Testis (tissue), 3 donors: Measurements from ENCODE around the gene CYP1A1. TPM values are rescaled to one million over a fixed set of nuclear protein-coding genes. Genes with fewer than 3 reads are reported as not detected.

Source experiments
- DNase-seq: peaks from one replicate; pipeline ENCODE4 v3.0.0-alpha.2; 2019
- H3K27ac ChIP-seq, 2 donors: fragments of 200-600 bp; sonication (generic); one replicate each; pipeline ENCODE4 v1.5.1; 2019
- H3K27me3 ChIP-seq: fragments of 200-600 bp; sonication (generic); one replicate; pipeline ENCODE4 v1.5.1; 2019
- H3K36me3 ChIP-seq: fragments of 200-600 bp; sonication (generic); one replicate; pipeline ENCODE4 v1.5.1; 2017; ENCODE audit warnings: low read depth; ENCODE audit errors: missing control alignments
- H3K4me1 ChIP-seq: fragments of 200-600 bp; sonication (generic); one replicate; pipeline ENCODE4 v1.5.1; 2019
- H3K4me3 ChIP-seq, 2 donors: fragments of 200-600 bp; sonication (generic); one replicate each; pipeline ENCODE4 v1.5.1; 2017 to 2019
- H3K9me3 ChIP-seq: fragments of 200-600 bp; sonication (generic); one replicate; pipeline ENCODE4 v1.5.1; 2017
- POLR2A ChIP-seq: fragments of 450-650 bp; IDR thresholded peaks from one replicate; pipeline ENCODE4 v1.6.1; 2017; ENCODE audit warnings: antibody characterized with exemption, mild to moderate bottlenecking, moderate library complexity
- WGBS, 2 donors: methylation state at CpG; one replicate each; pipeline ENCODE4 v1.1.5; 2018; 5-methylcytosine and 5-hydroxymethylcytosine counted together
- intact Hi-C: fragments of 100-400 bp; cut with DNase I; formaldehyde crosslinking; loops from one replicate; pipeline ENCODE4 v1.15.1; 2023; ENCODE audit warnings: low total_unique reads
- polyA plus RNA-seq: library from polyadenylated mRNA; stranded (reverse); fragments of 350-450 nt; fragmentation: Illumina TruSeq; extraction: RNeasy Lipid Tissue Mini Kit (QIAGEN cat#74804); gene quantifications from one replicate; pipeline ENCODE4 v1.2.3, GENCODE V29; 2014; ENCODE audit warnings: low read depth, low replicate concordance; ENCODE audit not compliant: insufficient read depth
- total RNA-seq, 2 donors: library from RNA; depleted of rRNA; stranded (reverse); fragments of >200 nt; gene quantifications; one replicate each; pipeline ENCODE4 v1.2.3, GENCODE V29; 2016
- TF ChIP-seq, protein P1 (sequence below), 3 experiments: fragments of 450-650 bp in 2 of 3; fragments of 200-600 bp in 1 of 3; sonication (generic) in 1 of 3; IDR thresholded peaks; one replicate each; pipeline ENCODE4 v1.5.1; 2016 to 2019; ENCODE audit warnings: antibody characterized with exemption in 3 of 3, mild to moderate bottlenecking in 2 of 3, moderate library complexity in 1 of 3

The CYP1A1 gene
- total and polyA plus RNA-seq, 3 donors from 2014 or later, result 0.19 to 5.6 (median 0.31) TPM

DNA sequence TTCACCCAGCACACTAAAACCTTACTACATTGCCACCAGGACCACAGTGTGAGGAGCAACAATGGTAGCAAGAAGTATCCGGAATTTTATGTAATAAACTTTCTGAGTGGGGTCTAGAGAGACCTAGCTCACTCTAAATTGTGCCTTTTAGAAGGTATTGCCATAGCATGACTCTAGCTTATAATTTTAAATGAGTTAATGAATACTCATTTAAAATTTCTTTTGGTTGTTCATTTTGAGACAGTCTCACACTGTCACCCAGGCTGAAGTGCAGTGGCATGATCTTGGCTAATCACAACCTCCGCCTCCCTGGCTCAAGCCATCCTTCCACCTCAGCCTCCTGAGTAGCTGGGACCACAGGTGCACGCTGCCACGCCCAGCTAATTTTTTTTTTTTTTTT is 55.7 kb downstream of the CYP1A1 start:
- no peaks in the 10 kb centered on the region for H3K9me3 ChIP-seq
- H3K27ac ChIP-seq, result no peak overlapping the region
- no peaks in the 10 kb centered on the region for H3K27me3 ChIP-seq
- 93 to 95% methylated on average over 4 of the region's 4 CpGs for WGBS, 2 donors
- DNase-seq, result no peak
- intact Hi-C loops, result no loop called here
- TF ChIP-seq, protein P1, sequence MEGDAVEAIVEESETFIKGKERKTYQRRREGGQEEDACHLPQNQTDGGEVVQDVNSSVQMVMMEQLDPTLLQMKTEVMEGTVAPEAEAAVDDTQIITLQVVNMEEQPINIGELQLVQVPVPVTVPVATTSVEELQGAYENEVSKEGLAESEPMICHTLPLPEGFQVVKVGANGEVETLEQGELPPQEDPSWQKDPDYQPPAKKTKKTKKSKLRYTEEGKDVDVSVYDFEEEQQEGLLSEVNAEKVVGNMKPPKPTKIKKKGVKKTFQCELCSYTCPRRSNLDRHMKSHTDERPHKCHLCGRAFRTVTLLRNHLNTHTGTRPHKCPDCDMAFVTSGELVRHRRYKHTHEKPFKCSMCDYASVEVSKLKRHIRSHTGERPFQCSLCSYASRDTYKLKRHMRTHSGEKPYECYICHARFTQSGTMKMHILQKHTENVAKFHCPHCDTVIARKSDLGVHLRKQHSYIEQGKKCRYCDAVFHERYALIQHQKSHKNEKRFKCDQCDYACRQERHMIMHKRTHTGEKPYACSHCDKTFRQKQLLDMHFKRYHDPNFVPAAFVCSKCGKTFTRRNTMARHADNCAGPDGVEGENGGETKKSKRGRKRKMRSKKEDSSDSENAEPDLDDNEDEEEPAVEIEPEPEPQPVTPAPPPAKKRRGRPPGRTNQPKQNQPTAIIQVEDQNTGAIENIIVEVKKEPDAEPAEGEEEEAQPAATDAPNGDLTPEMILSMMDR (IDR thresholded peaks at IDR 0.05), result no peak
- TF ChIP-seq POLR2A, result no peak
- H3K4me3 ChIP-seq, result no peak overlapping the region
- H3K36me3 ChIP-seq, result no peaks in the 10 kb centered on the region
- H3K4me1 ChIP-seq, result no peaks in the 10 kb centered on the region

Other genes with a start within 250 kb of the CYP1A1 start
- gene ARID3B, start 184.3 kb downstream of the CYP1A1 start, total RNA-seq, result 10 to 100 TPM; 53.7 to 58.1 TPM
- gene ARID3B, start 184.3 kb downstream of the CYP1A1 start, polyA plus RNA-seq, result 50.3 TPM
- 100 to 1,000 TPM; 162 to 197 TPM for gene CLK3, start 109.7 kb downstream of the CYP1A1 start, total RNA-seq
- 137 TPM for gene CLK3, start 109.7 kb downstream of the CYP1A1 start, polyA plus RNA-seq
- gene EDC3, start 29.5 kb downstream of the CYP1A1 start, total RNA-seq, result 10 to 100 TPM; 53.8 to 56.5 TPM
- gene EDC3, start 29.5 kb downstream of the CYP1A1 start, polyA plus RNA-seq, result 96.0 TPM
- under 1 TPM; 0.12 to 0.31 TPM for gene CYP1A2, start 23.3 kb upstream of the CYP1A1 start, total RNA-seq
- gene CYP1A2, start 23.3 kb upstream of the CYP1A1 start, polyA plus RNA-seq, result not detected
- 10 to 100 TPM; 41.5 to 43.1 TPM for gene CSK, start 56.6 kb upstream of the CYP1A1 start, total RNA-seq
- 45.6 TPM for gene CSK, start 56.6 kb upstream of the CYP1A1 start, polyA plus RNA-seq
- gene LMAN1L, start 87.3 kb upstream of the CYP1A1 start, total RNA-seq, result 1 to 10 TPM; 4.3 to 4.6 TPM
- gene LMAN1L, start 87.3 kb upstream of the CYP1A1 start, polyA plus RNA-seq, result 2.2 TPM
- 1 to 10 TPM; 3.7 to 5.7 TPM for gene CPLX3, start 101.1 kb upstream of the CYP1A1 start, total RNA-seq
- 3.6 TPM for gene CPLX3, start 101.1 kb upstream of the CYP1A1 start, polyA plus RNA-seq
- gene ULK3, start 117.6 kb upstream of the CYP1A1 start, total RNA-seq, result 10 to 100 TPM; 68.2 to 78.5 TPM
- gene ULK3, start 117.6 kb upstream of the CYP1A1 start, polyA plus RNA-seq, result 27.0 TPM
- gene SCAMP2, start 147.8 kb upstream of the CYP1A1 start, total RNA-seq, result 100 to 1,000 TPM in 1 of 2 donors, 10 to 100 TPM in 1; 94.8 to 103 TPM
- gene SCAMP2, start 147.8 kb upstream of the CYP1A1 start, polyA plus RNA-seq, result 130 TPM
- gene MPI, start 164.5 kb upstream of the CYP1A1 start, total RNA-seq, result 10 to 100 TPM; 65.4 to 78.1 TPM
- 92.6 TPM for gene MPI, start 164.5 kb upstream of the CYP1A1 start, polyA plus RNA-seq
- gene FAM219B, start 181.3 kb upstream of the CYP1A1 start, total RNA-seq, result 10 to 100 TPM; 40.2 to 40.6 TPM
- 32.6 TPM for gene FAM219B, start 181.3 kb upstream of the CYP1A1 start, polyA plus RNA-seq
- gene COX5A, start 212.5 kb upstream of the CYP1A1 start, total RNA-seq, result 100 to 1,000 TPM in 1 of 2 donors, 10 to 100 TPM in 1; 77.4 to 107 TPM
- 426 TPM for gene COX5A, start 212.5 kb upstream of the CYP1A1 start, polyA plus RNA-seq
- gene RPP25, start 231.2 kb upstream of the CYP1A1 start, total RNA-seq, result 10 to 100 TPM in 1 of 2 donors, 1 to 10 TPM in 1; 6.5 to 15.9 TPM
- gene RPP25, start 231.2 kb upstream of the CYP1A1 start, polyA plus RNA-seq, result 6.8 TPM